ENCODE data around the gene GABRR1. TPM values are rescaled to one million over a fixed set of nuclear protein-coding genes. Genes with fewer than 3 reads are reported as not detected.

GABRR1 gene
- total RNA-seq, 4 donors from 2014 or later, result 0.14 TPM; not detected in 3

DNA sequence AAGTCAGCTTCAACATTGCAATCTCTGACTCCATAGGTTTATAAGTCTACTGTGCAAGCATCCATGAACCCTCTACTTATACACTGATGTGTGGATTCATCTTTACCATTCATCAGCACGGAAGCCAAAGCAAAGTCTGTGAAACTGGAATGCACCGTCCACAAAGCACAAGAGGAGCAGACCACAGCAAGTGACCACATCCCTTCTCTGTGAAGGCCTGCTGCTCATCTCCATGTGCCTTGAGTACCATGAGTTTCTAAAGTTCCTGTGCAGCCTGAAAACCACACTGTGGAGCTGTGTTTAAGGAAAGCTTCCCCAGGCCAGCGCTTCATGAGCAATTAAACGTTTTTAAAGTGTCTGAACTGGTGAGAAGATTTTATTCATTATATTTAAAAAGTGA is 20.0 kb downstream of the GABRR1 start:
- 70% methylated on average over 4 of the region's 4 CpGs; no CpG with 5 or more reads in 1 of the 2 donors for WGBS, 2 donors (ENCODE audit: low coverage in 1 of 2)

DNA sequence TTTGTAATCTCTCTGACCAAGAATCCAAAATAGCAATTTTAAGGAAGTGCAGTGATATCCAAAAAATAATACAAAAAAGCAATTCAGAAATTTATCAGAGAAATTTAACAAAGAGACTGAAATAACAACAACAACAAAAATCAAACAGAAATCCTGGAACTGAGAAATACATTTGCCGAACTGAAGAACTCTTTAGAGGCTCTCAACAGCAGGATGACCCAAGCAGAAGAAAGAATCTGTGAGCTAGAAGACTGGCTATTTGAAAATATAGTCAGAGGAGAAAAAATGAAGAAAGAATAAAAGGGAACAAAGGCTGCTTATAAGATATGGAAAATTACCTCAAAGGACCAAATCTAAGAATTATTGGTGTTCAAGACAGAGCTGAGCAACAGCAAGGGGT is 22.6 kb downstream of the GABRR1 start:
- H3K36me3 ChIP-seq, result no peaks in the 10 kb centered on the region
- no peak for TF ChIP-seq POLR2AphosphoS5 (IDR thresholded peaks at IDR 0.05)
- in situ Hi-C loops (cut with MboI; ENCODE audit: low pct_ligation_motif_present in 1 of 4, low pct_unique_long_range_greater_than_20kb in 1 of 4, low sequenced_read_pairs in 3 of 4) (no loop called here), intact Hi-C loops (cut with DNase I; ENCODE audit: low total_unique reads) (no loop called here)
- H3K27me3 ChIP-seq, result no peaks in the 10 kb centered on the region
- WGBS, 2 donors (ENCODE audit: low coverage in 1 of 2), result 97 to 100% methylated on average over 1 of the region's 1 CpG
- H3K4me1 ChIP-seq, result no peaks in the 10 kb centered on the region
- no peak overlapping the region for H3K27ac ChIP-seq
- H3K9me3 ChIP-seq, result peaks cover 10 to 12% of the 10 kb centered on the region in 2 donors
- DNase-seq, result no peak
- no peak overlapping the region for H3K4me3 ChIP-seq

More for the DNA sequence above, 20.0 kb downstream of the GABRR1 start:
- no peak for DNase-seq
- in situ Hi-C loops (cut with MboI; ENCODE audit: low pct_ligation_motif_present in 1 of 4, low pct_unique_long_range_greater_than_20kb in 1 of 4, low sequenced_read_pairs in 3 of 4), result no loop called here
- Histone ChIP-seq H3K27me3 (no peaks in the 10 kb centered on the region), H3K36me3 (no peaks in the 10 kb centered on the region), H3K9me3 (peaks cover 10 to 12% of the 10 kb centered on the region in 2 donors), H3K4me1 (no peaks in the 10 kb centered on the region), H3K27ac (no peak overlapping the region), H3K4me3 (no peak overlapping the region)
- intact Hi-C loops (cut with DNase I; ENCODE audit: low total_unique reads), result no loop called here
- no peak for TF ChIP-seq EP300 (IDR thresholded peaks at IDR 0.05; ENCODE audit: low read depth)
- TF ChIP-seq POLR2AphosphoS5 (IDR thresholded peaks at IDR 0.05), result no peak
- TF ChIP-seq POLR2A (IDR thresholded peaks at IDR 0.05), result no peak
- TF ChIP-seq, protein P1, sequence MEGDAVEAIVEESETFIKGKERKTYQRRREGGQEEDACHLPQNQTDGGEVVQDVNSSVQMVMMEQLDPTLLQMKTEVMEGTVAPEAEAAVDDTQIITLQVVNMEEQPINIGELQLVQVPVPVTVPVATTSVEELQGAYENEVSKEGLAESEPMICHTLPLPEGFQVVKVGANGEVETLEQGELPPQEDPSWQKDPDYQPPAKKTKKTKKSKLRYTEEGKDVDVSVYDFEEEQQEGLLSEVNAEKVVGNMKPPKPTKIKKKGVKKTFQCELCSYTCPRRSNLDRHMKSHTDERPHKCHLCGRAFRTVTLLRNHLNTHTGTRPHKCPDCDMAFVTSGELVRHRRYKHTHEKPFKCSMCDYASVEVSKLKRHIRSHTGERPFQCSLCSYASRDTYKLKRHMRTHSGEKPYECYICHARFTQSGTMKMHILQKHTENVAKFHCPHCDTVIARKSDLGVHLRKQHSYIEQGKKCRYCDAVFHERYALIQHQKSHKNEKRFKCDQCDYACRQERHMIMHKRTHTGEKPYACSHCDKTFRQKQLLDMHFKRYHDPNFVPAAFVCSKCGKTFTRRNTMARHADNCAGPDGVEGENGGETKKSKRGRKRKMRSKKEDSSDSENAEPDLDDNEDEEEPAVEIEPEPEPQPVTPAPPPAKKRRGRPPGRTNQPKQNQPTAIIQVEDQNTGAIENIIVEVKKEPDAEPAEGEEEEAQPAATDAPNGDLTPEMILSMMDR (IDR thresholded peaks at IDR 0.05), result no peak

DNA sequence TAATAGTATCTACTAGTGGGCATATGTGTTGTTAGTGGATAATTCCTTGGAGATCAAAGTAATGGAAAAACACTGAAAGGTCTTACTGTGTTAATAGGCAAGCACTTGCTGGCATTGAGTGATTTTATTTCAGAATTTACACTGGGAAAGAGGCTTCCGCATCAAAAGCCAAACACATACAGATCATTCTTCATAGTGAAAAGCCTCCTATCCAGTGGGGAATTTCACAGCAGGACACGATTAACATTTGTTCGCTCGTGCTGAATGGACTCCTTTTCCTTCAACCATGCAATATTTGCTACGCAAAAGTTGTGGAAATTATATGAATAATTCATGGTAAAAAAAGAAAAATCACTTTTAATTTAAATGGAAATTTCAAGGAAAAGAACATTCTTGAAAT is 26.4 kb downstream of the GABRR1 start:
- 87 to 97% methylated on average over 5 of the region's 5 CpGs for WGBS, 2 donors (ENCODE audit: low coverage in 1 of 2)
- no peaks in the 10 kb centered on the region for H3K4me1 ChIP-seq
- in situ Hi-C loops (cut with MboI; ENCODE audit: low pct_ligation_motif_present in 1 of 4, low pct_unique_long_range_greater_than_20kb in 1 of 4, low sequenced_read_pairs in 3 of 4), result no loop called here
- no peaks in the 10 kb centered on the region for H3K36me3 ChIP-seq
- no peak for DNase-seq
- no peaks in the 10 kb centered on the region for H3K27me3 ChIP-seq
- no peak for TF ChIP-seq EP300 (IDR thresholded peaks at IDR 0.05; ENCODE audit: low read depth)
- TF ChIP-seq POLR2A (IDR thresholded peaks at IDR 0.05), result no peak
- TF ChIP-seq, protein P1 (IDR thresholded peaks at IDR 0.05), result no peak
- TF ChIP-seq POLR2AphosphoS5 (IDR thresholded peaks at IDR 0.05), result no peak
- no peak overlapping the region for H3K27ac ChIP-seq
- intact Hi-C loops (cut with DNase I; ENCODE audit: low total_unique reads), result no loop called here
- peaks cover 10 to 12% of the 10 kb centered on the region in 2 donors for H3K9me3 ChIP-seq
- no peak overlapping the region for H3K4me3 ChIP-seq

DNA sequence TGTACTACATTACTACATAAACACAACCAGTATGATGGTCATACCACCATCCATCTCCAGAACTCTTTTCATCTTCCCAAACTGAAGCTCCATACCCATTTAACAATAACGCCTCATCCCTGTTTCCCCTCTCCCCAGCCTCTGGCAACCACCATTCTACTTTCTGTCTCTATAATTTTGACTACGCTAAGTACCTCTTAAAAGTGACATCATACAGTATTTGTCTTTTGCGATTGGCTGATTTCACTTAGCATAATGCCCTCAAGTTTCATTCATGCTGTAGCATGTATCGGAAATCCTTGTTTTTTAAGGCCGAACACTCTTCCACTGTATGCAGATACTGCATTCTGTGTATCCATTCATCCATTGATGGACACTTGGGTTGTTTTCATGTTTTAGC is 29.7 kb downstream of the GABRR1 start:
- H3K27me3 ChIP-seq, result no peaks in the 10 kb centered on the region
- no peaks in the 10 kb centered on the region for H3K36me3 ChIP-seq
- no peaks in the 10 kb centered on the region for H3K9me3 ChIP-seq
- WGBS, 2 donors (ENCODE audit: low coverage in 1 of 2), result 76 to 93% methylated on average over 5 of the region's 5 CpGs
- H3K4me1 ChIP-seq, result no peaks in the 10 kb centered on the region
- H3K27ac ChIP-seq, result no peak overlapping the region
- in situ Hi-C loops (cut with MboI; ENCODE audit: low pct_ligation_motif_present in 1 of 4, low pct_unique_long_range_greater_than_20kb in 1 of 4, low sequenced_read_pairs in 3 of 4), result no loop called here
- intact Hi-C loops (cut with DNase I; ENCODE audit: low total_unique reads), result no loop called here
- DNase-seq, result no peak
- H3K4me3 ChIP-seq, result no peak overlapping the region
- TF ChIP-seq POLR2AphosphoS5 (IDR thresholded peaks at IDR 0.05) (no peak), POLR2A (IDR thresholded peaks at IDR 0.05) (no peak), EP300 (IDR thresholded peaks at IDR 0.05; ENCODE audit: low read depth) (no peak)
- TF ChIP-seq, protein P1 (IDR thresholded peaks at IDR 0.05), result no peak

DNA sequence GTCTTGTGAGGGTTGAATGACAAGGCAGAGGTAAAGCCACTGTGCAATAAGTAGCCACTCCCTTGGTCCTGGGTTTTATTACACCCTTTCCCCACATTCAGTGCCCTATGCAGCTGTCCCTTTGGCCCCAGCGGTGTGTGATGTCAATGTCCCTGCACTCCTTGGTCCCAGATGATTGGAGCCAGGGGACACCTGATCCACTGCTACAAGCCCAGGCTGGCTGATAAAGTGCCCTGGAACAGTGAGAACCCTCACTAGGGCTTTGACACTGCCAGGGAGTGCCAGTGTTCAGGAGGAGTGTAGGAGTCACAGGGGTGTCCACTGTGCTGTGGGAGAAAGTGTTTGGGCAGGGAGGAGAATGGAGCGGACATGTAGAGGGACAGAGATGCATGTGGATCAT is 30.4 kb downstream of the GABRR1 start:
- Histone ChIP-seq H3K9me3 (no peaks in the 10 kb centered on the region), H3K4me3 (no peak overlapping the region), H3K27me3 (no peaks in the 10 kb centered on the region), H3K27ac (no peak overlapping the region), H3K36me3 (no peaks in the 10 kb centered on the region), H3K4me1 (no peaks in the 10 kb centered on the region)
- TF ChIP-seq, protein P1 (IDR thresholded peaks at IDR 0.05), result no peak
- in situ Hi-C loops (cut with MboI; ENCODE audit: low pct_ligation_motif_present in 1 of 4, low pct_unique_long_range_greater_than_20kb in 1 of 4, low sequenced_read_pairs in 3 of 4) (no loop called here), intact Hi-C loops (cut with DNase I; ENCODE audit: low total_unique reads) (no loop called here)
- WGBS, 2 donors (ENCODE audit: low coverage in 1 of 2), result 60 to 80% methylated on average over 1 to 2 of the region's 2 CpGs
- DNase-seq, result no peak
